Measurements from ENCODE around the gene C3orf85.

The C3orf85 gene, protein sequence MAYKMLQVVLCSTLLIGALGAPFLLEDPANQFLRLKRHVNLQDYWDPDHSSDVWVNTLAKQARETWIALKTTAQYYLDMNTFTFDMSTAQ

GRCh38 chr3:109136523-109136922 lies at the start of gene C3orf85:
Gene C3orf85 (plus strand): TSS chr3:109136719. CDS start chr3:109136848, 129 bp downstream.
- no peak for DNase-seq (ENCODE audit: low spot score)
- TF ChIP-seq, protein P1, sequence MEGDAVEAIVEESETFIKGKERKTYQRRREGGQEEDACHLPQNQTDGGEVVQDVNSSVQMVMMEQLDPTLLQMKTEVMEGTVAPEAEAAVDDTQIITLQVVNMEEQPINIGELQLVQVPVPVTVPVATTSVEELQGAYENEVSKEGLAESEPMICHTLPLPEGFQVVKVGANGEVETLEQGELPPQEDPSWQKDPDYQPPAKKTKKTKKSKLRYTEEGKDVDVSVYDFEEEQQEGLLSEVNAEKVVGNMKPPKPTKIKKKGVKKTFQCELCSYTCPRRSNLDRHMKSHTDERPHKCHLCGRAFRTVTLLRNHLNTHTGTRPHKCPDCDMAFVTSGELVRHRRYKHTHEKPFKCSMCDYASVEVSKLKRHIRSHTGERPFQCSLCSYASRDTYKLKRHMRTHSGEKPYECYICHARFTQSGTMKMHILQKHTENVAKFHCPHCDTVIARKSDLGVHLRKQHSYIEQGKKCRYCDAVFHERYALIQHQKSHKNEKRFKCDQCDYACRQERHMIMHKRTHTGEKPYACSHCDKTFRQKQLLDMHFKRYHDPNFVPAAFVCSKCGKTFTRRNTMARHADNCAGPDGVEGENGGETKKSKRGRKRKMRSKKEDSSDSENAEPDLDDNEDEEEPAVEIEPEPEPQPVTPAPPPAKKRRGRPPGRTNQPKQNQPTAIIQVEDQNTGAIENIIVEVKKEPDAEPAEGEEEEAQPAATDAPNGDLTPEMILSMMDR (IDR thresholded peaks at IDR 0.05; ENCODE audit: extremely low read depth, insufficient read depth, missing control alignments) = no peak
- in situ Hi-C loops (cut with MboI; ENCODE audit: low pct_unique_long_range_greater_than_20kb, low sequenced_read_pairs, unreplicated experiment) = no loop called here

GRCh38 chr3:109089265-109089664 lies 47.3 kb upstream of the C3orf85 start:
- in situ Hi-C loops (cut with MboI; ENCODE audit: low pct_unique_long_range_greater_than_20kb, low sequenced_read_pairs, unreplicated experiment) = loop anchor here (10.0 kb wide), 1 partner anchor 64 kb away; no protein-coding TSS in a partner anchor
- no peak for DNase-seq (ENCODE audit: low spot score)
- TF ChIP-seq, protein P1 (IDR thresholded peaks at IDR 0.05; ENCODE audit: extremely low read depth, insufficient read depth, missing control alignments) = no peak

- no peak for DNase-seq (ENCODE audit: low spot score)
- in situ Hi-C loops (cut with MboI; ENCODE audit: low pct_unique_long_range_greater_than_20kb, low sequenced_read_pairs, unreplicated experiment) = no loop called here
- TF ChIP-seq, protein P1 (IDR thresholded peaks at IDR 0.05; ENCODE audit: extremely low read depth, insufficient read depth, missing control alignments) = no peak
Observed at GRCh38 chr3:109091846-109092245, 44.7 kb upstream of the C3orf85 start.

GRCh38 chr3:109093561-109093960 lies 43.0 kb upstream of the C3orf85 start:
- TF ChIP-seq, protein P1 (IDR thresholded peaks at IDR 0.05; ENCODE audit: extremely low read depth, insufficient read depth, missing control alignments) = no peak
- DNase-seq (ENCODE audit: low spot score) = no peak
- in situ Hi-C loops (cut with MboI; ENCODE audit: low pct_unique_long_range_greater_than_20kb, low sequenced_read_pairs, unreplicated experiment) = no loop called here

DNA sequence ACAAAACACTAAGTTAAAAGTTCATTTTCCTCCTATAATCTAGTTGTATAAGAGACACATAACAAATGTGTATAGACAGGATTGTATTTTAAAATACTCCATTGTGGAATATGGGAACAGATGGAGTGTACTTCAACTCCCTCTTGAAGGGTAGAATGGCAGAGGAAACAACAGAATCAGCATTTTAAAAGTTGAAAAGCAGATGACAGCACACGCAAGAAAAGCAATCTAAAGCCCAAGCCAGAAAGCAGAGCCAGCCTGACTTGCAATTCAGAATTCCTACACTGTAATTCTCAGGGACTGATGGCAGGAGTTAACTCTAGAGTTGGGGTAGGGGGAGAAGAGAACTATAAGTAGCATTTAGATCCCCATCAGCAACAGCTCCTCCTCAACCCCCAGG lies 41.4 kb upstream of the C3orf85 start:
- no peak for DNase-seq (ENCODE audit: low spot score)
- TF ChIP-seq, protein P1 (IDR thresholded peaks at IDR 0.05; ENCODE audit: extremely low read depth, insufficient read depth, missing control alignments) = no peak
- in situ Hi-C loops (cut with MboI; ENCODE audit: low pct_unique_long_range_greater_than_20kb, low sequenced_read_pairs, unreplicated experiment) = no loop called here

DNA sequence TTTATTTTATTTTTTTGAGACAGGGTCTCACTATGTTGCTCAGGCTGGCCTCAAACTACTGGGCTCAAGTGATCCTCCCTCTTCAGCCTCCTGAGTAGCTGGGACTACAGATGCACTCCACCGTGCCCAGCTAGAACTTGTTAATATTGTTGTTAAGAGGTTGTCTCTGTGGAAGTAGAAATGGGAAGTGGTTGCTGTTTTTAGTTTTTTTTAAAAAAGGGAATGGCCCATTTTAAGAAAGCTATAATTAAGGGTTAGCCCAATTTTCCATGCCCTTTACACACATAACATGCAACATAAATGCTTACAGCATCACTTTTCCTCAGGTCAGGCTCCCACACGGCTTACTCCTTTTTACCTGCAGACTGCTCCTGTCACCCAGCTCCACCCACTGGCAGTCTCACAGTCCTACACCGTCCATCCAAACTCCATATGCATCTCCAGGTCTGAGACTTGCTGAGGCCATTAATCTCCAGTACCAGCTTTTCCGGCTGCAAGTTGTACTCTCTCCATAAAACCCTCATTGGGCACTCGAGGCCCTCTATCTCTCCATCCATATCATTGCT lies 38.4 kb upstream of the C3orf85 start:
- in situ Hi-C loops (cut with MboI; ENCODE audit: low pct_unique_long_range_greater_than_20kb, low sequenced_read_pairs, unreplicated experiment) = no loop called here
- TF ChIP-seq, protein P1 (IDR thresholded peaks at IDR 0.05; ENCODE audit: extremely low read depth, insufficient read depth, missing control alignments) = peak; percentile 42
- no peak for DNase-seq (ENCODE audit: low spot score)

Measured in GM13977 (cell line).